IgD-negative memory B cell (primary cell): ENCODE measurements around the gene F2. TPM values are rescaled to one million over a fixed set of nuclear protein-coding genes. Genes with fewer than 3 reads are reported as not detected.

Experiments used
- H3K27ac Mint-ChIP-seq, 3 donors: one replicate each; pipeline ENCODE4 v1.8.0; 2020 to 2022; ENCODE audit warnings: mild to moderate bottlenecking in 3 of 3, mixed read lengths in 3 of 3, moderate library complexity in 1 of 3
- H3K27me3 Mint-ChIP-seq: one replicate; pipeline ENCODE4 v1.8.0; 2021; ENCODE audit warnings: mixed read lengths
- H3K36me3 Mint-ChIP-seq: one replicate; pipeline ENCODE4 v1.8.0; 2020; ENCODE audit warnings: mild to moderate bottlenecking, mixed read lengths
- H3K4me1 Mint-ChIP-seq, 3 donors: one replicate each; pipeline ENCODE4 v1.8.0; 2020 to 2022; ENCODE audit warnings: mixed read lengths in 3 of 3, mild to moderate bottlenecking in 1 of 3
- H3K4me3 Mint-ChIP-seq, 4 donors: one replicate each; pipeline ENCODE4 v1.8.0; 2020 to 2022; ENCODE audit warnings: mild to moderate bottlenecking in 4 of 4, mixed read lengths in 4 of 4, moderate library complexity in 3 of 4
- H3K9me3 Mint-ChIP-seq, 3 donors: one replicate each; pipeline ENCODE4 v1.8.0; 2020 to 2021; ENCODE audit warnings: mixed read lengths in 3 of 3, mild to moderate bottlenecking in 1 of 3
- polyA plus RNA-seq: library from polyadenylated mRNA; unstranded; fragments of 300-500 nt; fragmentation: Illumina TruSeq; gene quantifications from one replicate; pipeline ENCODE4 v1.2.3, GENCODE V29; 2021

The F2 gene
- polyA plus RNA-seq, 1 donor from 2014 or later = not detected

- peaks cover 13 to 17% (median 15%) of the 10 kb centered on the region in 3 donors for H3K4me1 Mint-ChIP-seq
- peaks cover 2% of the 10 kb centered on the region for H3K36me3 Mint-ChIP-seq
- no peaks in the 10 kb centered on the region for H3K9me3 Mint-ChIP-seq
- no peaks in the 10 kb centered on the region for H3K27me3 Mint-ChIP-seq
- no peak overlapping the region for H3K27ac Mint-ChIP-seq
- H3K4me3 Mint-ChIP-seq = no peak overlapping the region
These were observed 39.5 kb upstream of the F2 start for GRCh38 chr11:46679241-46680163.

- H3K4me1 Mint-ChIP-seq = peaks cover 9 to 13% (median 9%) of the 10 kb centered on the region in 3 donors
- H3K9me3 Mint-ChIP-seq = no peaks in the 10 kb centered on the region
- no peaks in the 10 kb centered on the region for H3K27me3 Mint-ChIP-seq
- peaks cover 2% of the 10 kb centered on the region for H3K36me3 Mint-ChIP-seq
- peak overlapping the region; percentile 46 to 70 (median 62) for H3K27ac Mint-ChIP-seq
- H3K4me3 Mint-ChIP-seq = no peak overlapping the region
These were observed 38.8 kb upstream of the F2 start for GRCh38 chr11:46680164-46680760.

DNA sequence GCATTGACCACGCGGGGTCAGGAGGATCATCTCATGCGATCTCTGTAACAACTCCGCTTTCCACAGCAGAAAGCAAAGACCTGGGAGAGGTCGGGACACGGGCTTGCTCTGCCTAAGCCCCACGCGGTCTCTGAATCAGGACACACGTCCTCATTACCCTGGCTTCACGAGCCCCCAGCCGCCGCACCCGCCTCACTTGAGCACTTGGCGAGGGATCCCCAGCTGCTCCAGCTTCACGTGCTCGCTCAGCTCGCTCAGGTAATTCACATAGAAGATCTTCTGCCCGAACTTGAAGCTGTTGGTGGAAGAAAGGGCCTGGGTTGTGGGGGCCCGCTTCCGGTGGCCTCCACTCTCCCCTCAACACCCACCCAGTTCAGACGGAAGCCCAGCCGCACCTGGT, 38.2 kb upstream of the F2 start:
- Mint-ChIP-seq H3K4me3 (no peak overlapping the region), H3K27ac (peak overlapping the region; percentile 46 to 70 (median 62))

DNA sequence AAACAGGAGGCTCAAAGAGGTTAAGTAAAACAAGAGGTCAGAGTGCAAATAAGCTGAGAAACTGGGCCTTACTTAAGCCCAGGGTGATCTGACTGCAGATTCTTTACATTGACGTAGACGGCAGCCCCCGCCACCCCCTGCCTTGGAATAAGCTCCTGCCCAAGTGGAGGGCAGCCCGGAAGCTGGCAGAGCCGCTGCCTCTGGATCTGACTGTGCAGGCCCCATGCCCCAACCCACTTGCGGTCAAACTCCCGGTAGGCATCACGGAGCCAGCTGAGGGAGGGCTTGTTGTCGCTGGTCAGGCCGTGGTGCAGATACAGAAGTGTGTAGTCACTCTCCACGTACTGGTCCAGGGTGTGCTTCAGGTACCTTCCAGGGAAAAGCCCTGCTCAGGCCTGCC, 37.2 kb upstream of the F2 start:
- no peaks in the 10 kb centered on the region for H3K27me3 Mint-ChIP-seq
- H3K27ac Mint-ChIP-seq = no peak overlapping the region
- H3K36me3 Mint-ChIP-seq = peaks cover 2% of the 10 kb centered on the region
- no peak overlapping the region for H3K4me3 Mint-ChIP-seq
- H3K4me1 Mint-ChIP-seq = peaks cover 6 to 7% (median 6%) of the 10 kb centered on the region in 3 donors
- no peaks in the 10 kb centered on the region for H3K9me3 Mint-ChIP-seq

More for the DNA sequence above, 38.2 kb upstream of the F2 start:
- H3K4me1 Mint-ChIP-seq = peaks cover 9 to 12% (median 9%) of the 10 kb centered on the region in 3 donors
- peaks cover 2% of the 10 kb centered on the region for H3K36me3 Mint-ChIP-seq
- no peaks in the 10 kb centered on the region for H3K9me3 Mint-ChIP-seq
- no peaks in the 10 kb centered on the region for H3K27me3 Mint-ChIP-seq

GRCh38 chr11:46682773-46683752, 36.0 kb upstream of the F2 start:
- H3K4me1 Mint-ChIP-seq = peaks cover 0 to 1% (median 0%) of the 10 kb centered on the region in 3 donors
- no peaks in the 10 kb centered on the region for H3K36me3 Mint-ChIP-seq
- H3K27ac Mint-ChIP-seq = peak overlapping the region in 1 of 3 donors; percentile 31
- H3K9me3 Mint-ChIP-seq = no peaks in the 10 kb centered on the region
- H3K4me3 Mint-ChIP-seq = no peak overlapping the region
- no peaks in the 10 kb centered on the region for H3K27me3 Mint-ChIP-seq

DNA sequence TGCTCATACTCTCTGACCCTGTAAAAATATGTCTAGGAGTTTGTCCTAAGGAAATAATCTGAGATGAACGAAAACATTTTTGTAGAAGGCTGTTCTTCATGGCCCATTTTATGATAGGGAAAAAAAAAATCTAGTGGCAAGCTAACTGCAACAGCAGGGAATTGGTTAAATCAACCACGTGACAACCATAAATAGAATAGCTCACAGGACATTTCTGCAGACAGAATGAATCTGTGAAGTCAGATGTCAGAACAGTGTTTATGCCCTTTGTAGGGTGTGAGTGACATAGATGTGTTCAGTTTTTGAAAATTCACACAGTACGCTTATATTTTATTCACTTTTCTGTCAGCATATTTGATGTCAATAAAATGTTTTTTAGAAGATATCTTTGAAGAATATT, 34.6 kb upstream of the F2 start:
- Mint-ChIP-seq H3K36me3 (no peaks in the 10 kb centered on the region), H3K4me1 (no peaks in the 10 kb centered on the region), H3K4me3 (no peak overlapping the region), H3K27ac (no peak overlapping the region), H3K27me3 (no peaks in the 10 kb centered on the region), H3K9me3 (no peaks in the 10 kb centered on the region)

GRCh38 chr11:46686886-46687795, 31.9 kb upstream of the F2 start:
- Mint-ChIP-seq H3K4me3 (no peak overlapping the region), H3K9me3 (no peaks in the 10 kb centered on the region), H3K27me3 (no peaks in the 10 kb centered on the region), H3K27ac (peak overlapping the region in 1 of 3 donors; percentile 18), H3K36me3 (no peaks in the 10 kb centered on the region), H3K4me1 (no peaks in the 10 kb centered on the region)

DNA sequence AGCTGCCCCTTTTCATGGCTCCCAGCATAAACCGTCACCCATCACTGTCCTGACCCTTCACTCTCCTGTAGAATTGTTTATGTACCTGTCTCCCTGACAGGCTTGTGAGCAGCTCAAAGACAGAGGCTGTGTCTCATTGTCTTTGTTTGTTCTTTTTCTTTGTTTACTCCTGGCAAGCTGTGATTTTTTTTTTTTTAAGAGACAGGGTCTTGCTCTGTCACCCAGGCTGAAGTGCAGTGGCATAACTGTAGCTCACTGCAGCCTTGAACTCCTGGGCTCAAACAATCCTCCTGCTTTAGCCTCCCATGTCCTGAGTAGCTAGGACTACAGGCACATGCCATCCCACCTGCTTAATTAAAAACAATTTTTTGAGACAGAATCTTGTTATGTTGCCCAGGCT, 28.3 kb upstream of the F2 start:
- no peaks in the 10 kb centered on the region for H3K27me3 Mint-ChIP-seq
- H3K4me1 Mint-ChIP-seq = no peaks in the 10 kb centered on the region
- H3K27ac Mint-ChIP-seq = peak overlapping the region in 1 of 3 donors; percentile 23
- no peaks in the 10 kb centered on the region for H3K9me3 Mint-ChIP-seq
- H3K4me3 Mint-ChIP-seq = no peak overlapping the region
- H3K36me3 Mint-ChIP-seq = peaks cover 1% of the 10 kb centered on the region

DNA sequence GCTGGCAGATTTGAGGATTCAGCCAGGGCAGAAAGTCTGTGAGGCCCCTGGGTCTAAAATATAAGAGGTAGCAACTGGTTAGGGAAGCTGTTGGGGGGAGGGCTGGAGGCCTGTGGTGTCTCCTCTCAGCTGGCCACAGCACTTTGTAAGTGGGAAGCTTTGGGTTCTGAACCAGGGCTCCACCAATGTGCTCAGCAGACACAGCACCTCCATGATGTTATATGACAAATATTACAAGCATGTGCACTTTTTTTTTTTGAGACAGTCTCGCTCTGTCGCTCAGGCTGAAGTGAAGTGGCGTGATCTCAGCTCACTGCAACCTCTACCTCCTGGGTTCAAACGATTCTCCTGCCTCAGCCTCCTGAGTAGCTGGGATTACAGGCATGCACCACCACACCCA, 26.6 kb upstream of the F2 start:
- Mint-ChIP-seq H3K27ac (no peak overlapping the region), H3K36me3 (peaks cover 1% of the 10 kb centered on the region), H3K4me3 (no peak overlapping the region), H3K27me3 (no peaks in the 10 kb centered on the region), H3K9me3 (no peaks in the 10 kb centered on the region), H3K4me1 (peaks cover 0 to under 1% (median 0%) of the 10 kb centered on the region in 3 donors)

DNA sequence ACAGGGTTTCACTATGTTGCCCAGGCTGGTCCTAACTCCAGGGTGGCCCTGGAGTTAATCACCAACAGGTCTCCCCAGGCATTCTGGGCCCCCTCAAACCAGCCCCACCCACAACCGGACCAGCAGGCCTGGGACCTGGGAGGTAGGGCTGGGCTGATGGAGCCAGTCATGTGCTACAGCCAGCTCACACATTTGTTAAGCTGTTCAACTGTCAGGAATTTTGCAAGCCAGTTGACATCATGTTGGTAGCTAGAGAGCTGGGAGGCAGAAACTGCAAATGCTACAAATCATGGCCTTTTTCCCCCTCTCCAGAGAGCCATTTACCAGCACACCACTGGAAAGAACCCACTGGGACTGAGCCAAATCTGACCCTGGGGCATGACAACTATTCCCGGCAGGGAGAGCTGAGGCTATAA, 25.4 kb upstream of the F2 start:
- no peak overlapping the region for H3K27ac Mint-ChIP-seq
- peaks cover 1% of the 10 kb centered on the region for H3K36me3 Mint-ChIP-seq
- no peaks in the 10 kb centered on the region for H3K27me3 Mint-ChIP-seq
- peaks cover 6 to 7% (median 7%) of the 10 kb centered on the region in 3 donors for H3K4me1 Mint-ChIP-seq
- no peaks in the 10 kb centered on the region for H3K9me3 Mint-ChIP-seq
- H3K4me3 Mint-ChIP-seq = no peak overlapping the region

- Mint-ChIP-seq H3K27ac (no peak overlapping the region), H3K27me3 (no peaks in the 10 kb centered on the region), H3K4me1 (peaks cover 10 to 12% (median 12%) of the 10 kb centered on the region in 3 donors), H3K36me3 (peaks cover 1% of the 10 kb centered on the region), H3K9me3 (no peaks in the 10 kb centered on the region), H3K4me3 (no peak overlapping the region)
These were observed 24.9 kb upstream of the F2 start for GRCh38 chr11:46694072-46694471.

DNA sequence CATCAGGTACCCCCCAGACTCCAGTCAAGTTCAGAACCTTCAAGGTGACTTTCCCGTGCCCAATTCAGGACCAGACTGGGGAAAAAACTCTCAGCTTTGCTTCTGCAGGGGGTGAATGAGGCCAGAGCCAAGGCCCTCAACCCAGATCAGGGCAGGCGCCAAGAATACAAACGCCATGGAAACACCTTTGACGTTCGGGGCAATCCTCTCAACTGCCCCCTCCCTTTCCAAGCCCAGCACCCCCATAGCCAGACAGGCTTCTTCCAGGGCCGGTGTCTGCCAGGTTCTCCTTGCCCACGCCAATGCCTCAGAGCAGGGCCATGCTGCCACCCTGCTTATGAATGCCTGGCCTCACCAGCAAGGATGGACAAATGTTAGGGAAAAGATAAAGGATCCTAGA, 24.4 kb upstream of the F2 start:
- H3K27me3 Mint-ChIP-seq = no peaks in the 10 kb centered on the region
- peaks cover 1% of the 10 kb centered on the region for H3K36me3 Mint-ChIP-seq
- H3K4me3 Mint-ChIP-seq = no peak overlapping the region
- no peaks in the 10 kb centered on the region for H3K9me3 Mint-ChIP-seq
- no peak overlapping the region for H3K27ac Mint-ChIP-seq
- peaks cover 14% of the 10 kb centered on the region in 3 donors for H3K4me1 Mint-ChIP-seq

GRCh38 chr11:46695345-46696211, 23.4 kb upstream of the F2 start:
- peaks cover 1% of the 10 kb centered on the region for H3K36me3 Mint-ChIP-seq
- H3K4me1 Mint-ChIP-seq = peaks cover 16 to 19% (median 17%) of the 10 kb centered on the region in 3 donors
- no peak overlapping the region for H3K27ac Mint-ChIP-seq
- H3K27me3 Mint-ChIP-seq = no peaks in the 10 kb centered on the region
- H3K9me3 Mint-ChIP-seq = no peaks in the 10 kb centered on the region
- no peak overlapping the region for H3K4me3 Mint-ChIP-seq
